Neural cell (in vitro differentiated cells): ENCODE data around the gene OVCA2. TPM values are rescaled to one million over a fixed set of nuclear protein-coding genes. Genes with fewer than 3 reads are reported as not detected.

Experiments
- H2AFZ ChIP-seq: fragments of 200-600, 300-800 bp; sonication (generic), shearing (Covaris generic); 2 replicates; pipeline ENCODE4 v1.6.0; 2014; ENCODE audit warnings: low read depth, mild to moderate bottlenecking, antibody characterized with exemption, low read length, moderate library complexity
- H3F3A ChIP-seq: fragments of 200-600 bp; shearing (Covaris generic); 2 replicates; pipeline ENCODE4 v1.6.1; 2016; ENCODE audit warnings: mild to moderate bottlenecking, moderate library complexity, mixed read lengths, antibody characterized with exemption, low read length; ENCODE audit not compliant: insufficient read depth, poor library complexity, severe bottlenecking
- H3K27ac ChIP-seq: fragments of 200-600, 300-800 bp; sonication (generic), shearing (Covaris generic); 2 replicates; pipeline ENCODE4 v1.5.1; 2014; ENCODE audit warnings: mild to moderate bottlenecking, low read length, moderate library complexity
- H3K27me3 ChIP-seq: fragments of 300-800, 200-600 bp; sonication (generic), shearing (Covaris generic); 2 replicates; pipeline ENCODE4 v1.6.0; 2014; ENCODE audit warnings: mild to moderate bottlenecking, low read depth, low read length, moderate library complexity; ENCODE audit not compliant: insufficient read depth
- H3K36me3 ChIP-seq: fragments of 300-800, 200-600 bp; sonication (generic), shearing (Covaris generic); 2 replicates; pipeline ENCODE4 v1.5.1; 2014; ENCODE audit warnings: mild to moderate bottlenecking, antibody characterized with exemption, low read length, moderate library complexity; ENCODE audit not compliant: insufficient read depth
- H3K4me2 ChIP-seq: fragments of 300-800, 200-600 bp; sonication (generic), shearing (Covaris generic); 2 replicates; pipeline ENCODE4 v1.6.0; 2014; ENCODE audit warnings: mild to moderate bottlenecking, low read length
- H3K4me3 ChIP-seq: fragments of 300-800, 200-600 bp; sonication (generic), shearing (Covaris generic); 2 replicates; pipeline ENCODE4 v1.5.1; 2014; ENCODE audit warnings: mild to moderate bottlenecking, low read length, moderate library complexity
- H3K79me2 ChIP-seq: fragments of 200-600 bp; shearing (Covaris generic); replicated peaks from 2 replicates; pipeline ENCODE4 v1.6.0; 2014; ENCODE audit warnings: mild to moderate bottlenecking, low read length, moderate library complexity; ENCODE audit not compliant: insufficient read depth
- H3K9ac ChIP-seq: fragments of 300-800, 200-600 bp; sonication (generic), shearing (Covaris generic); 2 replicates; pipeline ENCODE4 v1.6.1; 2016; ENCODE audit warnings: mild to moderate bottlenecking, low read length, mixed read lengths
- H3K9me2 ChIP-seq: fragments of 200-600 bp; shearing (Covaris generic); 2 replicates; pipeline ENCODE4 v1.6.1; 2016; ENCODE audit warnings: mild to moderate bottlenecking, low read length, mixed read lengths; ENCODE audit not compliant: insufficient read depth
- H3K9me3 ChIP-seq: fragments of 200-600, 300-800 bp; sonication (generic), shearing (Covaris generic); 2 replicates; pipeline ENCODE4 v1.6.1; 2016; ENCODE audit warnings: mild to moderate bottlenecking, mixed run types, low read length, moderate library complexity, mixed read lengths
- H4K20me1 ChIP-seq: fragments of 200-600 bp; shearing (Covaris generic); 2 replicates; pipeline ENCODE4 v1.6.1; 2016; ENCODE audit warnings: mild to moderate bottlenecking, mixed run types; ENCODE audit not compliant: insufficient read depth
- EZH2 ChIP-seq: fragments of 200-600, 300-800 bp; shearing (Covaris generic), sonication (generic); IDR thresholded peaks from 2 replicates; pipeline ENCODE4 v1.6.1; 2014; ENCODE audit warnings: antibody characterized with exemption, low read length, borderline replicate concordance, mild to moderate bottlenecking; ENCODE audit not compliant: insufficient read depth, poor library complexity, severe bottlenecking
- POLR2AphosphoS5 ChIP-seq: IDR thresholded peaks from 2 replicates; pipeline ENCODE4 v1.6.1; 2012
- RAD21 ChIP-seq: fragments of 450-650 bp; conservative IDR thresholded peaks from 2 replicates; pipeline ENCODE4 v1.6.1; 2014; ENCODE audit warnings: antibody characterized with exemption, mild to moderate bottlenecking, moderate library complexity
- SMC3 ChIP-seq: fragments of 450-650 bp; conservative IDR thresholded peaks from 2 replicates; pipeline ENCODE4 v1.6.1; 2014; ENCODE audit warnings: antibody characterized with exemption, mild to moderate bottlenecking, moderate library complexity; ENCODE audit not compliant: poor library complexity
- TAF1 ChIP-seq: IDR thresholded peaks from 2 replicates; pipeline ENCODE4 v1.6.1; 2012; ENCODE audit warnings: low read depth
- polyA plus RNA-seq: library from polyadenylated mRNA; depleted of rRNA; stranded (reverse); fragments of >200 nt; gene quantifications from 2 replicates; pipeline ENCODE4 v1.2.3, GENCODE V29; 2014
- TF ChIP-seq, protein P1 (sequence below): fragments of 450-650 bp; IDR thresholded peaks from 2 replicates; pipeline ENCODE4 v1.5.1; 2014; ENCODE audit warnings: antibody characterized with exemption, mild to moderate bottlenecking, moderate library complexity; ENCODE audit not compliant: poor library complexity, severe bottlenecking
- TF ChIP-seq, protein P2 (sequence below): IDR thresholded peaks from 2 replicates; pipeline ENCODE4 v1.6.1; 2012; ENCODE audit warnings: borderline replicate concordance

OVCA2 gene
- polyA plus RNA-seq, 1 donor from 2014 or later: 54.4 TPM

DNA sequence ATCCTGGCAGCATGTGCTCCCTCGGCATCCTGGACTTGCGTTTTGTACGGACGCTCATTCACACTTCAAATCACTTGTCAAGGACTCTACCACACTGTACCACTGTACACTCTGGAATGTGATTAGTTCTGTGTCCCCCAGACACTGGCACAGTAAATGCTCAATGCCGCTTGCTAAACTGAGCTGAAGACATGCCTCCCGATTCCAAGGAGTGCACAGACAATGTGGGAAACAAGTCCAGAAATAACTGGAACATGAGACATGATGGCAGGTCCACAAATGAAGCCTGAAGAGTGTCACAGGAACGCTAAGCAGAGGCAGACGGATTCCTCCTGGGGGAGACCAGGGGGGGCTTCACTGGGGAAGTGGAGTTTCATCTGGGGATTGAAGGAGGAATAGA lies 35.2 kb downstream of the OVCA2 start:
- Histone ChIP-seq H3K4me2 (no peak overlapping the region), H3K79me2 (no peaks in the 10 kb centered on the region), H3K9ac (no peak overlapping the region), H3K9me2 (no peaks in the 10 kb centered on the region), H3F3A (no peaks in the 10 kb centered on the region), H4K20me1 (no peaks in the 10 kb centered on the region), H3K9me3 (no peaks in the 10 kb centered on the region), H3K36me3 (no peaks in the 10 kb centered on the region), H3K27me3 (no peaks in the 10 kb centered on the region), H3K27ac (no peak overlapping the region), H3K4me3 (no peak overlapping the region), H2AFZ (no peak overlapping the region)
- TF ChIP-seq, protein P1, sequence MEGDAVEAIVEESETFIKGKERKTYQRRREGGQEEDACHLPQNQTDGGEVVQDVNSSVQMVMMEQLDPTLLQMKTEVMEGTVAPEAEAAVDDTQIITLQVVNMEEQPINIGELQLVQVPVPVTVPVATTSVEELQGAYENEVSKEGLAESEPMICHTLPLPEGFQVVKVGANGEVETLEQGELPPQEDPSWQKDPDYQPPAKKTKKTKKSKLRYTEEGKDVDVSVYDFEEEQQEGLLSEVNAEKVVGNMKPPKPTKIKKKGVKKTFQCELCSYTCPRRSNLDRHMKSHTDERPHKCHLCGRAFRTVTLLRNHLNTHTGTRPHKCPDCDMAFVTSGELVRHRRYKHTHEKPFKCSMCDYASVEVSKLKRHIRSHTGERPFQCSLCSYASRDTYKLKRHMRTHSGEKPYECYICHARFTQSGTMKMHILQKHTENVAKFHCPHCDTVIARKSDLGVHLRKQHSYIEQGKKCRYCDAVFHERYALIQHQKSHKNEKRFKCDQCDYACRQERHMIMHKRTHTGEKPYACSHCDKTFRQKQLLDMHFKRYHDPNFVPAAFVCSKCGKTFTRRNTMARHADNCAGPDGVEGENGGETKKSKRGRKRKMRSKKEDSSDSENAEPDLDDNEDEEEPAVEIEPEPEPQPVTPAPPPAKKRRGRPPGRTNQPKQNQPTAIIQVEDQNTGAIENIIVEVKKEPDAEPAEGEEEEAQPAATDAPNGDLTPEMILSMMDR: no peak
- TF ChIP-seq SMC3 (no peak), POLR2AphosphoS5 (no peak), TAF1 (no peak), EZH2 (no peak), RAD21 (no peak)
- TF ChIP-seq, protein P2, sequence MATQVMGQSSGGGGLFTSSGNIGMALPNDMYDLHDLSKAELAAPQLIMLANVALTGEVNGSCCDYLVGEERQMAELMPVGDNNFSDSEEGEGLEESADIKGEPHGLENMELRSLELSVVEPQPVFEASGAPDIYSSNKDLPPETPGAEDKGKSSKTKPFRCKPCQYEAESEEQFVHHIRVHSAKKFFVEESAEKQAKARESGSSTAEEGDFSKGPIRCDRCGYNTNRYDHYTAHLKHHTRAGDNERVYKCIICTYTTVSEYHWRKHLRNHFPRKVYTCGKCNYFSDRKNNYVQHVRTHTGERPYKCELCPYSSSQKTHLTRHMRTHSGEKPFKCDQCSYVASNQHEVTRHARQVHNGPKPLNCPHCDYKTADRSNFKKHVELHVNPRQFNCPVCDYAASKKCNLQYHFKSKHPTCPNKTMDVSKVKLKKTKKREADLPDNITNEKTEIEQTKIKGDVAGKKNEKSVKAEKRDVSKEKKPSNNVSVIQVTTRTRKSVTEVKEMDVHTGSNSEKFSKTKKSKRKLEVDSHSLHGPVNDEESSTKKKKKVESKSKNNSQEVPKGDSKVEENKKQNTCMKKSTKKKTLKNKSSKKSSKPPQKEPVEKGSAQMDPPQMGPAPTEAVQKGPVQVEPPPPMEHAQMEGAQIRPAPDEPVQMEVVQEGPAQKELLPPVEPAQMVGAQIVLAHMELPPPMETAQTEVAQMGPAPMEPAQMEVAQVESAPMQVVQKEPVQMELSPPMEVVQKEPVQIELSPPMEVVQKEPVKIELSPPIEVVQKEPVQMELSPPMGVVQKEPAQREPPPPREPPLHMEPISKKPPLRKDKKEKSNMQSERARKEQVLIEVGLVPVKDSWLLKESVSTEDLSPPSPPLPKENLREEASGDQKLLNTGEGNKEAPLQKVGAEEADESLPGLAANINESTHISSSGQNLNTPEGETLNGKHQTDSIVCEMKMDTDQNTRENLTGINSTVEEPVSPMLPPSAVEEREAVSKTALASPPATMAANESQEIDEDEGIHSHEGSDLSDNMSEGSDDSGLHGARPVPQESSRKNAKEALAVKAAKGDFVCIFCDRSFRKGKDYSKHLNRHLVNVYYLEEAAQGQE: no peak

DNA sequence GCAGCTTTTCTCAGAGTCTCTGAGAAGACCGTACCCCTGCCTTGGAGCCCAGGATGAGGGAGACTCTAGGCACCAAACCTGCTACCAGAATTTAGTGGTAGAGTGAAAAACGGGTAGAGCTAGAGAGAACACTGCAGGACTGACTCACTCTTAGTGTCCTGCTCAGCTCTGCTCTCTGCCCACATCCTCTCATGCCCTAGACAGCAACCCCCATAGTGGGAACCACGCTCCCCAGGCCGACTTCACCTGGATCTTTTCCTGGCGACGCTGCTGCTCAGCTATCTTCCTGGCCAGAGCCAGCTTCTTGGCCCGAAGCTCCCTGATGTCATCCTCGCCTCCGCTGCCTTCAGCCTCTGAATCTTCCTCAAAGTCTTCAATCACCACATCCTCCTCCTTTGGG lies 39.7 kb downstream of the OVCA2 start:
- TF ChIP-seq, protein P1: no peak
- no peak for TF ChIP-seq TAF1
- Histone ChIP-seq H3K9me3 (no peaks in the 10 kb centered on the region), H4K20me1 (no peaks in the 10 kb centered on the region), H3K4me3 (no peak overlapping the region), H3K27me3 (no peaks in the 10 kb centered on the region), H3K27ac (no peak overlapping the region), H3F3A (no peaks in the 10 kb centered on the region), H3K9ac (no peak overlapping the region), H2AFZ (no peak overlapping the region), H3K79me2 (no peaks in the 10 kb centered on the region), H3K4me2 (no peak overlapping the region), H3K9me2 (no peaks in the 10 kb centered on the region), H3K36me3 (no peaks in the 10 kb centered on the region)
